Calu3 (cell line): ENCODE results near the gene SEC22A. TPM values are rescaled to one million over a fixed set of nuclear protein-coding genes. Genes with fewer than 3 reads are reported as not detected.
A peak's percentile ranks its signal among the peaks of the same experiment; 100 is the strongest.

Experiments
- BruUV-seq: library from RNA; stranded (reverse); fragments of 400-500 nt; replicated peaks from 2 replicates; lab custom pipeline; 2021; lab: Mats Ljungman, UMichigan
- CTCF ChIA-PET: fragments of 300-600 bp; sonication (Branson Sonifier 250); formaldehyde crosslinking; loops from one replicate; lab custom pipeline; 2022; ENCODE audit warnings: antibody characterized with exemption; lab: Charles Lee
- DNase-seq: peaks from one replicate; pipeline ENCODE4 v3.0.0; 2022
- H3K27ac Mint-ChIP-seq: one replicate; pipeline ENCODE4 v1.8.0; 2022; ENCODE audit warnings: mixed read lengths; ENCODE audit not compliant: unreplicated experiment
- H3K27me3 Mint-ChIP-seq: one replicate; pipeline ENCODE4 v1.8.0; 2022; ENCODE audit warnings: mixed read lengths; ENCODE audit not compliant: unreplicated experiment
- H3K36me3 Mint-ChIP-seq: one replicate; pipeline ENCODE4 v1.8.0; 2022; ENCODE audit warnings: mild to moderate bottlenecking, moderate library complexity, mixed read lengths; ENCODE audit not compliant: insufficient read depth, unreplicated experiment
- H3K4me1 Mint-ChIP-seq: one replicate; pipeline ENCODE4 v1.8.0; 2022; ENCODE audit warnings: mild to moderate bottlenecking, low read depth, mixed read lengths; ENCODE audit not compliant: unreplicated experiment
- H3K4me3 Mint-ChIP-seq: one replicate; pipeline ENCODE4 v1.8.0; 2022; ENCODE audit warnings: mild to moderate bottlenecking, low read depth, moderate library complexity, mixed read lengths; ENCODE audit not compliant: unreplicated experiment
- H3K9me3 Mint-ChIP-seq: one replicate; pipeline ENCODE4 v1.8.0; 2022; ENCODE audit warnings: low read depth, mixed read lengths; ENCODE audit not compliant: unreplicated experiment
- intact Hi-C: fragments of 100-400 bp; cut with micrococcal nuclease; formaldehyde crosslinking; loops from one replicate; pipeline ENCODE4 v1.10.0; 2022; ENCODE audit not compliant: unreplicated experiment
- total RNA-seq: library from RNA; stranded (reverse); gene quantifications from 2 replicates; pipeline ENCODE4 v1.2.3, GENCODE V29; 2022
- TF ChIP-seq, protein P1 (sequence below): fragments of 200-600 bp; IDR thresholded peaks from one replicate; pipeline ENCODE4 v1.8.0; 2022; ENCODE audit warnings: antibody characterized with exemption; ENCODE audit not compliant: unreplicated experiment

Gene SEC22A
- total RNA-seq, 1 experiment from 2014 or later, result 18.6 TPM

DNA sequence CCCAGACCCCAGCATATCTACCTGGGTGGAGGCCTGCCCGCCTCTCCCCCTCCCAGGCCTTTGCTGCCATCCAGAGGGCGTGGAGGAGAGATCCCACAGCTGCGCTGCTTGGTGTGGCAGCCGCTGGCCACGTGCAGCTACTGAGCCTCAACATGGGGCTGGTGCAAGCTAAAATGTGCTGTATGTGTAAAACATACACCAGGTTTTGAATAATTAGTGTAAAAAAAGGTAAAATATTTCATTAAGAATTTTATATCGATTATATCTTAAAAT is 95.8 kb downstream of the SEC22A start:
- intact Hi-C loops, result no loop called here
- BruUV-seq, result no TSS peak
- peaks cover 12% of the 10 kb centered on the region for H3K4me1 Mint-ChIP-seq
- no peaks in the 10 kb centered on the region for H3K9me3 Mint-ChIP-seq
- DNase-seq, result no peak
- H3K4me3 Mint-ChIP-seq, result no peak overlapping the region
- peaks cover 42% of the 10 kb centered on the region for H3K27me3 Mint-ChIP-seq
- H3K27ac Mint-ChIP-seq, result no peak overlapping the region
- CTCF ChIA-PET, result no interaction called here
- TF ChIP-seq, protein P1, sequence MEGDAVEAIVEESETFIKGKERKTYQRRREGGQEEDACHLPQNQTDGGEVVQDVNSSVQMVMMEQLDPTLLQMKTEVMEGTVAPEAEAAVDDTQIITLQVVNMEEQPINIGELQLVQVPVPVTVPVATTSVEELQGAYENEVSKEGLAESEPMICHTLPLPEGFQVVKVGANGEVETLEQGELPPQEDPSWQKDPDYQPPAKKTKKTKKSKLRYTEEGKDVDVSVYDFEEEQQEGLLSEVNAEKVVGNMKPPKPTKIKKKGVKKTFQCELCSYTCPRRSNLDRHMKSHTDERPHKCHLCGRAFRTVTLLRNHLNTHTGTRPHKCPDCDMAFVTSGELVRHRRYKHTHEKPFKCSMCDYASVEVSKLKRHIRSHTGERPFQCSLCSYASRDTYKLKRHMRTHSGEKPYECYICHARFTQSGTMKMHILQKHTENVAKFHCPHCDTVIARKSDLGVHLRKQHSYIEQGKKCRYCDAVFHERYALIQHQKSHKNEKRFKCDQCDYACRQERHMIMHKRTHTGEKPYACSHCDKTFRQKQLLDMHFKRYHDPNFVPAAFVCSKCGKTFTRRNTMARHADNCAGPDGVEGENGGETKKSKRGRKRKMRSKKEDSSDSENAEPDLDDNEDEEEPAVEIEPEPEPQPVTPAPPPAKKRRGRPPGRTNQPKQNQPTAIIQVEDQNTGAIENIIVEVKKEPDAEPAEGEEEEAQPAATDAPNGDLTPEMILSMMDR, result no peak
- H3K36me3 Mint-ChIP-seq, result peaks cover 5% of the 10 kb centered on the region

DNA sequence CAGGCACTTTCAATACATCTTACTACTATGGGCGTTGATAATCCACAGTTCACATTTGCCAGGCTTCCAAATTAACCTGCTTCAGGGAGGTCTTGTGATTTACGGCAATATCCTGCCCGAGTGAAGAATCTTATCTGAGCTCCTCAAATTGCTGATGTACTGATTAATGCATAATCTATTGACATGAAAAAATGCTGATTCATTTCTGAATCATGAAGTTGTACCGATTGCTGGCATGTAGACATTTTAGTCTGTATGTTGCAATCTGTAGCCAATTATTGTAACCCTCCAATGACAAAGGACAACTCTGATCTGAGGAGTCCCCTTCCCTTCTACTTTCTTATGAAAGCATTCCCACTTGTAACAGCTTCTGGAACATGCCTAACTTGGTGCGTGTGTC is 97.2 kb downstream of the SEC22A start:
- H3K9me3 Mint-ChIP-seq, result peaks cover 4% of the 10 kb centered on the region
- peaks cover 40% of the 10 kb centered on the region for H3K27me3 Mint-ChIP-seq
- peaks cover 12% of the 10 kb centered on the region for H3K4me1 Mint-ChIP-seq
- CTCF ChIA-PET, result interaction anchor here (0.6 to 1.2 kb wide), 4 partner anchors 9 to 1378 kb away, joined by 3 to 12 read pairs (median 4); no protein-coding TSS in a partner anchor
- DNase-seq, result no peak
- H3K27ac Mint-ChIP-seq, result peak overlapping the region; percentile 56
- peaks cover 5% of the 10 kb centered on the region for H3K36me3 Mint-ChIP-seq
- H3K4me3 Mint-ChIP-seq, result no peak overlapping the region
- intact Hi-C loops, result no loop called here
- TF ChIP-seq, protein P1, result no peak
- no TSS peak for BruUV-seq

DNA sequence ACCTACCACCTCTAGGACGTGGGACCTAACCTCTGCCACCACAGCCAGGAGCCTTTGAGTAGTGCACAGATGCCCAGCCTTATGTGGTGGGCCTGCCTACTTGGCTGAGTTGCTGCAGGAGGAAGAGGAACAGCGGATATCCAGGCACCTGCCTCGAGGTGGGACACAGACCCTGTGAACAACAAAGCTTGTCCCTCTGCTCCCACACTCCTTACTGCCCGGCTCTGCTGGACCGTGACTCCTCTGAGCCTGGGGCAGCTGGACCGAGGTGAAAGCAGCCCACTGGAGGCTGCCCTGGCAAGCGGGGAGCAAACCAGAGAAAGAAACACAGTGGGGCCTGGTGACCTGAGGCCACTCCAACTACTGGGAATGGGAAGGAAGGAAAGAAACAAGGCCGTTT is 97.8 kb downstream of the SEC22A start:
- BruUV-seq, result no TSS peak
- intact Hi-C loops, result no loop called here
- Mint-ChIP-seq H3K9me3 (peaks cover 4% of the 10 kb centered on the region), H3K4me1 (peaks cover 12% of the 10 kb centered on the region), H3K27me3 (peaks cover 38% of the 10 kb centered on the region), H3K36me3 (peaks cover 5% of the 10 kb centered on the region), H3K4me3 (no peak overlapping the region), H3K27ac (peak overlapping the region; percentile 56)
- DNase-seq, result no peak
- CTCF ChIA-PET, result interaction anchor here (1.2 kb wide), 1 partner anchor 13 kb away, joined by 4 read pairs; no protein-coding TSS in a partner anchor
- TF ChIP-seq, protein P1, result no peak

DNA sequence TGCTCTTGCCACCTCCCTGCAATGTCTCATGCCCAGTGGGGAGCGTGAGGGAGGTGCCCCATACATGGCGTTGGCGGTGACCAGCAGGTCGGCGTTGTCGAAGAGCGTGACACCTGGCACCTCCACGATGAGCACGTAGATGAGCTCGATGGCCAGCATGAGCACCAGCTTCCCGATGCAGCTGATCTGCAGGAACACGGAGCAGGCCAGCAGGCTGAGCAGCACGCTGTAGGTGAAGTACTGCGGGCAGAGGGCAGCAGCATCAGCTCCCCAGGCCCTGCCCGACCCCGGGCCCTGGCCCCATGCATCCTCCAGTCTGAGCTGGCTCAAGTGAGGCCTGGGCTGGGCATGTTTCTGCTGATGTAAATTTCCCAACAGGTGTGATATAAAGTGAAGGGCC is 98.3 kb downstream of the SEC22A start:
- CTCF ChIA-PET, result no interaction called here
- H3K27me3 Mint-ChIP-seq, result peaks cover 33% of the 10 kb centered on the region

More for the DNA sequence above, 98.3 kb downstream of the SEC22A start:
- Mint-ChIP-seq H3K27ac (no peak overlapping the region), H3K4me1 (peaks cover 12% of the 10 kb centered on the region), H3K4me3 (no peak overlapping the region), H3K36me3 (peaks cover 5% of the 10 kb centered on the region), H3K9me3 (peaks cover 4% of the 10 kb centered on the region)
- no peak for DNase-seq
- TF ChIP-seq, protein P1, result no peak
- no TSS peak for BruUV-seq
- intact Hi-C loops, result no loop called here
